HG03108 (cell line): ENCODE measurements around the gene SLC43A2.
"Not testable (repeated sequence)": the region's sequence is repeated elsewhere in the genome, so short reads cannot be mapped to it uniquely, and the experiment has no call there.

Source experiments
- ATAC-seq: cut with Tn5 transposase; IDR thresholded peaks from one replicate; pipeline ENCODE4 v1.9.1; 2021; ENCODE audit warnings: moderate library complexity; ENCODE audit not compliant: unreplicated experiment

SLC43A2 gene

GRCh38 chr17:1546292-1546922, 82.2 kb downstream of the SLC43A2 start:
- ATAC-seq: no peak

- ATAC-seq: no peak
These were observed 83.0 kb downstream of the SLC43A2 start for GRCh38 chr17:1545618-1546017.

GRCh38 chr17:1542316-1542715, 86.3 kb downstream of the SLC43A2 start:
- no peak for ATAC-seq

- no peak for ATAC-seq
These were observed 87.2 kb downstream of the SLC43A2 start for GRCh38 chr17:1541367-1541904.

- ATAC-seq: no peak
These were observed 88.8 kb downstream of the SLC43A2 start for GRCh38 chr17:1539811-1540210.

- no peak for ATAC-seq
These were observed 92.9 kb downstream of the SLC43A2 start for GRCh38 chr17:1535737-1536136.

- ATAC-seq: no peak
These were observed 94.8 kb downstream of the SLC43A2 start for GRCh38 chr17:1533661-1534325.

GRCh38 chr17:1532836-1533602, 95.6 kb downstream of the SLC43A2 start:
- ATAC-seq: no peak

- no peak for ATAC-seq
These were observed 98.8 kb downstream of the SLC43A2 start for GRCh38 chr17:1529863-1530262.

GRCh38 chr17:1526876-1527275, 101.8 kb downstream of the SLC43A2 start:
- not testable (repeated sequence) for ATAC-seq

- ATAC-seq: no peak
These were observed 106.0 kb downstream of the SLC43A2 start for GRCh38 chr17:1522626-1523025.

GRCh38 chr17:1521086-1521640, 107.5 kb downstream of the SLC43A2 start:
- no peak for ATAC-seq

- ATAC-seq: no peak
These were observed 109.0 kb downstream of the SLC43A2 start for GRCh38 chr17:1519678-1520077.
